Fibroblast of villous mesenchyme (primary cell): ENCODE results near the gene NPHP1. TPM values are rescaled to one million over a fixed set of nuclear protein-coding genes. Genes with fewer than 3 reads are reported as not detected.

Experiments
- DNase-seq: peaks from one replicate; pipeline ENCODE4 v3.0.0-alpha.2; 2010; ENCODE audit warnings: low read depth
- H3K4me3 ChIP-seq: 2 replicates; pipeline ENCODE4 v1.5.1; 2011; ENCODE audit warnings: low read depth, mild to moderate bottlenecking, low read length
- CTCF ChIP-seq: IDR thresholded peaks from 2 replicates; pipeline ENCODE4 v1.5.1; 2012; ENCODE audit warnings: low read depth, mild to moderate bottlenecking, low read length; ENCODE audit not compliant: insufficient read depth
- total RNA-seq: library from RNA; depleted of rRNA; stranded (reverse); fragments of >200 nt; gene quantifications from 2 replicates; pipeline ENCODE4 v1.2.3, GENCODE V29; 2012

The NPHP1 gene
- total RNA-seq, 1 donor: 4.3 TPM

GRCh38 chr2:110153416-110153815 is 51.4 kb downstream of the NPHP1 start:
- no peak for TF ChIP-seq CTCF
- DNase-seq: no peak
- H3K4me3 ChIP-seq: no peak overlapping the region

- no peak overlapping the region for H3K4me3 ChIP-seq
- no peak for TF ChIP-seq CTCF
- no peak for DNase-seq
These were observed 51.9 kb downstream of the NPHP1 start for GRCh38 chr2:110152943-110153342.

- H3K4me3 ChIP-seq: no peak overlapping the region
- DNase-seq: peak; percentile 88
- no peak for TF ChIP-seq CTCF
These were observed 55.2 kb downstream of the NPHP1 start for GRCh38 chr2:110149330-110150220.

- no peak for TF ChIP-seq CTCF
- no peak overlapping the region for H3K4me3 ChIP-seq
- no peak for DNase-seq
These were observed 57.9 kb downstream of the NPHP1 start for GRCh38 chr2:110146945-110147332.

- no peak for TF ChIP-seq CTCF
- no peak overlapping the region for H3K4me3 ChIP-seq
- DNase-seq: no peak
These were observed 58.4 kb downstream of the NPHP1 start for GRCh38 chr2:110146183-110146944.

- no peak for DNase-seq
- TF ChIP-seq CTCF: no peak
- H3K4me3 ChIP-seq: no peak overlapping the region
These were observed 60.8 kb downstream of the NPHP1 start for GRCh38 chr2:110143982-110144381.
